B cell (primary cell): ENCODE results near the gene PHF20. TPM values are rescaled to one million over a fixed set of nuclear protein-coding genes. Genes with fewer than 3 reads are reported as not detected.
A peak's percentile ranks its signal among the peaks of the same experiment; 100 is the strongest.
"Not testable (repeated sequence)": the region's sequence is repeated elsewhere in the genome, so short reads cannot be mapped to it uniquely, and the experiment has no call there.

Source experiments
- ATAC-seq: fragments of 200-7000 bp; cut with Tn5 transposase; one replicate; pipeline ENCODE4 v1.10.0; 2021; ENCODE audit warnings: low read depth, mild to moderate bottlenecking, moderate number of reproducible peaks, moderate library complexity
- CTCF ChIA-PET: fragments of 350-600 bp; sonication (Branson Sonifier 250); formaldehyde crosslinking; loops from one replicate; lab custom pipeline; 2021; ENCODE audit warnings: antibody characterized with exemption, inconsistent platforms; lab: Charles Lee
- POLR2A ChIA-PET: fragments of 350-600 bp; sonication (Branson Sonifier 250); formaldehyde crosslinking; loops from one replicate; lab custom pipeline; 2021; ENCODE audit warnings: antibody characterized with exemption; lab: Charles Lee
- DNase-seq: peaks from one replicate; pipeline ENCODE4 v3.0.0; 2013
- H2AFZ ChIP-seq: 2 replicates; pipeline ENCODE4 v1.6.1; 2012; ENCODE audit warnings: mild to moderate bottlenecking, low read depth, low read length; ENCODE audit not compliant: insufficient read depth, poor library complexity, severe bottlenecking
- H3K27ac ChIP-seq, 2 donors: 1 replicate in 1 of 2; 2 replicates in 1 of 2; pipeline ENCODE4 v1.5.1; 2012 to 2013; ENCODE audit warnings: low read length in 2 of 2, mild to moderate bottlenecking in 2 of 2, moderate library complexity in 1 of 2
- H3K27me3 ChIP-seq, 4 experiments: fragments of 200-600 bp in 1 of 4; sonication (generic) in 1 of 4; replicated peaks in 1 of 4; 1 replicate in 2 of 4; 2 replicates in 2 of 4; pipeline versions ENCODE4 v1.6.1 to v1.7.0; 2013 to 2016; ENCODE audit warnings: low read length in 3 of 4, mild to moderate bottlenecking in 2 of 4, mixed read lengths in 1 of 4, moderate library complexity in 1 of 4; ENCODE audit not compliant: insufficient read depth in 4 of 4, control insufficient read depth in 3 of 4; ENCODE audit errors: control extremely low read depth in 1 of 4
- H3K36me3 ChIP-seq, 2 experiments: replicated peaks in 1 of 2; 1 replicate in 1 of 2; 2 replicates in 1 of 2; pipeline versions ENCODE4 v1.6.1 to v1.7.1; 2013; ENCODE audit warnings: low read length in 1 of 2; ENCODE audit not compliant: insufficient read depth in 2 of 2, control insufficient read depth in 1 of 2; ENCODE audit errors: control extremely low read depth in 1 of 2, extremely low read depth in 1 of 2
- H3K4me1 ChIP-seq, 2 donors: fragments of 200-600 bp in 1 of 2; sonication (generic) in 1 of 2; 1 replicate in 1 of 2; 2 replicates in 1 of 2; pipeline versions ENCODE4 v1.5.1 to v1.6.1; 2013 to 2017; ENCODE audit warnings: low read length in 2 of 2; ENCODE audit not compliant: control insufficient read depth in 2 of 2, insufficient read depth in 2 of 2
- H3K4me2 ChIP-seq: replicated peaks from 2 replicates; pipeline ENCODE3; 2012; ENCODE audit warnings: mild to moderate bottlenecking, low read depth, low read length; ENCODE audit not compliant: poor library complexity, severe bottlenecking
- H3K4me3 ChIP-seq, 5 experiments: fragments of 200-600 bp in 1 of 5; sonication (generic) in 1 of 5; 1 replicate in 3 of 5; 2 replicates in 2 of 5; pipeline versions ENCODE4 v1.5.1 to v1.7.0; 2011 to 2016; ENCODE audit warnings: low read length in 4 of 5, mild to moderate bottlenecking in 4 of 5, low read depth in 2 of 5, control low read depth in 1 of 5, moderate library complexity in 1 of 5; ENCODE audit not compliant: insufficient read depth in 1 of 5; ENCODE audit errors: control extremely low read depth in 1 of 5, extremely low read depth in 1 of 5
- H3K79me2 ChIP-seq: fragments of 200-600 bp; sonication (generic); one replicate; pipeline ENCODE4 v1.6.0; 2016; ENCODE audit warnings: low read length; ENCODE audit not compliant: control insufficient read depth, insufficient read depth
- H3K9ac ChIP-seq: fragments of 200-600 bp; sonication (generic); 2 replicates; pipeline ENCODE4 v1.6.1; 2017; ENCODE audit warnings: mild to moderate bottlenecking, low read length, moderate library complexity
- H3K9me3 ChIP-seq, 3 donors: one replicate each; pipeline versions ENCODE4 v1.6.1 to v1.7.1; 2013; ENCODE audit warnings: low read length in 2 of 3; ENCODE audit not compliant: control insufficient read depth in 2 of 3, insufficient read depth in 1 of 3; ENCODE audit errors: control extremely low read depth in 1 of 3
- H4K20me1 ChIP-seq: 2 replicates; pipeline ENCODE4 v1.6.0; 2012; ENCODE audit warnings: mild to moderate bottlenecking, low read length; ENCODE audit not compliant: insufficient read depth, control insufficient read depth, poor library complexity, severe bottlenecking
- H3K27ac Mint-ChIP-seq: one replicate; pipeline ENCODE4 v1.8.0; 2021; ENCODE audit warnings: mixed read lengths
- H3K27me3 Mint-ChIP-seq: one replicate; pipeline ENCODE4 v1.8.0; 2021; ENCODE audit warnings: mixed read lengths
- H3K4me1 Mint-ChIP-seq: one replicate; pipeline ENCODE4 v1.8.0; 2021; ENCODE audit warnings: mixed read lengths
- H3K4me3 Mint-ChIP-seq: one replicate; pipeline ENCODE4 v1.8.0; 2021; ENCODE audit warnings: mixed read lengths
- H3K9me3 Mint-ChIP-seq: one replicate; pipeline ENCODE4 v1.8.0; 2022; ENCODE audit warnings: mixed read lengths; ENCODE audit not compliant: insufficient read depth
- EZH2 ChIP-seq: IDR thresholded peaks from 2 replicates; pipeline ENCODE4 v1.6.1; 2012; ENCODE audit warnings: borderline replicate concordance, low read depth, mild to moderate bottlenecking, moderate library complexity, low read length; ENCODE audit not compliant: insufficient read depth, poor library complexity, severe bottlenecking
- WGBS: methylation state at CpG from one replicate; pipeline ENCODE4 v1.1.5; 2013; ENCODE audit warnings: missing lambda C conversion rate; ENCODE audit not compliant: insufficient coverage; 5-methylcytosine and 5-hydroxymethylcytosine counted together
- intact Hi-C: fragments of 100-400 bp; cut with micrococcal nuclease; formaldehyde crosslinking; loops from one replicate; pipeline ENCODE4 v1.10.0; 2022
- polyA minus RNA-seq: library from RNA; depleted of rRNA, polyadenylated mRNA; stranded (reverse); fragments of >200 nt; gene quantifications from 2 replicates; pipeline ENCODE4 v1.2.3, GENCODE V29; 2012
- polyA plus RNA-seq: library from polyadenylated mRNA; depleted of rRNA; stranded (reverse); fragments of >200 nt; gene quantifications from 2 replicates; pipeline ENCODE4 v1.2.3, GENCODE V29; 2012
- total RNA-seq, 2 donors: library from RNA; stranded (reverse); fragments of 120-200 nt in 1 of 2; gene quantifications; 1 replicate in 1 of 2; 2 replicates in 1 of 2; pipeline versions ENCODE4 v1.2.3 to v1.2.4, GENCODE V29; 2013 to 2022
- TF ChIP-seq, protein P1 (sequence below): fragments of 200-600 bp; IDR thresholded peaks from one replicate; pipeline ENCODE4 v1.8.0; 2022; ENCODE audit warnings: antibody characterized with exemption, mild to moderate bottlenecking

Gene PHF20
- 92.3 and 101 TPM in 2 replicates for total RNA-seq
- 89.6 TPM for total RNA-seq (2013)
- 53.6 and 85.3 TPM in 2 replicates for polyA plus RNA-seq
- polyA minus RNA-seq, result 74.8 and 95.4 TPM in 2 replicates

DNA sequence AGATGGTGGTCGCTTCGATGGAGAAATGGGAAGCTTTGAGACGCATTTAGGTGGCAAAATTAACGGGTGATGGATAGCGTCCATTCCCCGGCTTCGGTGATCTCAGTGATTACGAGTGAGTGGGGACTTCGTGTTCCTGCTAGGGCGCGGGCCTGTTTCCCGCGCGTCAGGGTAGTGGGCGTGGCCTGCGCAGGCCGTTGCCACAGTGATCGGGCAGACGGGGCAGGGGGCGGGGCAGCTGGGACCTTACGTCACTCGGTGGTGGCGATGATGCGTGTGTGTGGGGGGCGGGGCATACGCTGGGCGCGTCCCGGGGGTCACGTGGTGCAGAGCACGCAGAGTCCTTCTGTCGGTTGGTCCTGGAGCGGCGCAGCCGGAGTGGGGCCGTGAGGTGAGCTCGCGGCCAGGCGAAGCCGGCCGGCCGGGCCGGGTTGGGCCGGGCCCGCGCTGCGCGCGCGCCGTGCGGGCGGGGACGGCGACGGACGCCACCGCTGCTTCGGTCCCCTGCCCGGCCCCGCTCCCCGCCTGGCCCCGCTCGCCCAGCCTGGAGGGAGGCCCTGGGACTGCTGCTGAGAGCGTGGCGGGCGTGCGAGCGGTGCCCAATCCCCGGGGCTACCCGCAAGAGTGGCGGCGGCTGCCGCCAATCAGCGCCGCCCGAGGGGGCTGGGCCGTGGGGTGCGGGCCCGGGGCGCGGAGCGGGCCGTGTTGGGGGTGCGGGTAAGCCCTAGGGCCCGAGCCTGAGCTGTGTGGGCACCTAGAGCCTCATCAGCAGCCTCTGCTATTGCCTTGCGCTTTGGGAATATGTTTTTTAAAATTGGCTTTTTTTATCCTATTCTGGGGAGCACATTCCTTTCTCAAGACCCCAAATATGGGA is at the start of gene PHF20:
Gene PHF20 (plus strand): TSS at position 327 of the 874 bp plus-strand sequence. CDS start 29,508 bp downstream, outside the sequence.
- Mint-ChIP-seq H3K4me1 (peaks cover 72% of the 10 kb centered on the region), H3K27ac (peak within 1 kb of the TSS; percentile 99), H3K27me3 (no peaks in the 10 kb centered on the region), H3K4me3 (peak within 1 kb of the TSS; percentile 88), H3K9me3 (no peaks in the 10 kb centered on the region)
- H4K20me1 ChIP-seq, result no peaks in the 10 kb centered on the region
- H3K79me2 ChIP-seq, result peaks cover 72% of the 10 kb centered on the region
- CTCF ChIA-PET, result interaction anchor here (0.6 to 6.8 kb wide), 5 partner anchors 8 to 182 kb away, joined by 4 to 82 read pairs (median 8); partner anchors contain the start of genes RBM39 and SCAND1
- POLR2A ChIA-PET, result interaction anchor here (0.6 to 6.8 kb wide), 11 partner anchors 23 to 317 kb away, joined by 3 to 259 read pairs (median 5); partner anchors contain the start of genes CEP250, NFS1, RBM39 and ROMO1
- peak; percentile 80 for ATAC-seq
- H3K27ac ChIP-seq, result peak within 1 kb of the TSS; percentile 95 to 99
- H3K9me3 ChIP-seq, result peaks cover 0 to 3% (median 0%) of the 10 kb centered on the region in 3 donors
- peak; percentile 100 for DNase-seq
- H3K36me3 ChIP-seq, result peaks cover 0 to 10% of the 10 kb centered on the region in 2 experiments
- intact Hi-C loops, result loop anchor here (1.0 to 10.0 kb wide), 7 partner anchors 30 to 317 kb away; partner anchors contain the start of genes CEP250, CPNE1, ERGIC3 and NFS1
- peak within 1 kb of the TSS; percentile 67 to 98 (median 89) for H3K4me3 ChIP-seq
- TF ChIP-seq, protein P1, sequence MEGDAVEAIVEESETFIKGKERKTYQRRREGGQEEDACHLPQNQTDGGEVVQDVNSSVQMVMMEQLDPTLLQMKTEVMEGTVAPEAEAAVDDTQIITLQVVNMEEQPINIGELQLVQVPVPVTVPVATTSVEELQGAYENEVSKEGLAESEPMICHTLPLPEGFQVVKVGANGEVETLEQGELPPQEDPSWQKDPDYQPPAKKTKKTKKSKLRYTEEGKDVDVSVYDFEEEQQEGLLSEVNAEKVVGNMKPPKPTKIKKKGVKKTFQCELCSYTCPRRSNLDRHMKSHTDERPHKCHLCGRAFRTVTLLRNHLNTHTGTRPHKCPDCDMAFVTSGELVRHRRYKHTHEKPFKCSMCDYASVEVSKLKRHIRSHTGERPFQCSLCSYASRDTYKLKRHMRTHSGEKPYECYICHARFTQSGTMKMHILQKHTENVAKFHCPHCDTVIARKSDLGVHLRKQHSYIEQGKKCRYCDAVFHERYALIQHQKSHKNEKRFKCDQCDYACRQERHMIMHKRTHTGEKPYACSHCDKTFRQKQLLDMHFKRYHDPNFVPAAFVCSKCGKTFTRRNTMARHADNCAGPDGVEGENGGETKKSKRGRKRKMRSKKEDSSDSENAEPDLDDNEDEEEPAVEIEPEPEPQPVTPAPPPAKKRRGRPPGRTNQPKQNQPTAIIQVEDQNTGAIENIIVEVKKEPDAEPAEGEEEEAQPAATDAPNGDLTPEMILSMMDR, result no peak
- no peak for TF ChIP-seq EZH2
- H3K4me2 ChIP-seq, result peak within 1 kb of the TSS; percentile 87
- peak within 1 kb of the TSS; percentile 89 for H3K9ac ChIP-seq
- peaks cover 80 to 88% of the 10 kb centered on the region in 2 donors for H3K4me1 ChIP-seq
- 4% methylated on average over 86 of the region's 87 CpGs for WGBS
- no peaks in the 10 kb centered on the region for H3K27me3 ChIP-seq
- peak within 1 kb of the TSS; percentile 67 for H2AFZ ChIP-seq

- ATAC-seq, H3K27ac Mint-ChIP-seq, H3K4me3 ChIP-seq, H3K9me3 ChIP-seq, H3K4me1 Mint-ChIP-seq, H3K4me3 Mint-ChIP-seq, H3K27me3 Mint-ChIP-seq, H3K9ac ChIP-seq, H3K4me1 ChIP-seq, POLR2A ChIA-PET, DNase-seq, H2AFZ ChIP-seq, H3K27ac ChIP-seq, H3K27me3 ChIP-seq, H3K9me3 Mint-ChIP-seq, CTCF ChIA-PET, H3K4me2 ChIP-seq: not testable (repeated sequence)
- H3K79me2 ChIP-seq, result peaks cover 96% of the 10 kb centered on the region
- peaks cover 94% of the 10 kb centered on the region for H4K20me1 ChIP-seq
- 90% methylated on average over 3 of the region's 4 CpGs for WGBS
- intact Hi-C loops, result loop anchor here (10.0 kb wide), 1 partner anchor 52 kb away; the partner anchor contains the start of gene PHF20
- peaks cover 33 to 91% of the 10 kb centered on the region in 2 experiments for H3K36me3 ChIP-seq
These were observed 48.6 kb upstream of the PHF20 start for GRCh38 chr20:35723275-35723639.

DNA sequence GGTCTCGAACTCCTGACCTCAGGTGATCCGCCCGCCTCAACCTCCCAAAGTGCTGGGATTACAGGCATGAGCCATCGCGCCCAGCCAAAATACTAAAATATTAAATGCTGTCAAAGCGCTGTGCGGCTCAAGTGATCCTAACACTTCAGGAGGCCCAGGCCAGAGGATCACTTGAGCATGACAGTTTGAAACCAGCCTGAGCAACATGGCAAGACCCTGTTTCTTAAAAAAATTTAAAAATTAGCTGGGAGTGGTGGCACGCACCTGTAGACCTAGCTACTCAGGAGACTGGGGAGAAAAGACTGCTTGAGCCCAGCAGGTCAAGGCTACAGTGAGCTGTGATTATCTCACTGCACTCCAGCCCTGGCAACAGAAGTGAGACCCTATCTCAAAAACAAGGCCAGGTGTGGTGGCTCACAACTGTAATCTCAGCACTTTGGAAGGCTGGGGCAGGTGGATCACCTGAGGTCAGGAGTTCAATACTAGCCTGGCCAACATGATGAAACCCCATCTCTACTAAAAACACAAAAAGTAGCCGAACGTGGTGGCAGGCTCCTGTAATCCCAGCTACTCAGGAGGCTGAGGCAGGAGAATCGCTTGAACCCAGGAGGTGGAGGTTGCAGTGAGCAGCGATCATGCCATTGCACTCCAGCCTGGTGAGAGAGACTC is 48.0 kb upstream of the PHF20 start:
- H3K27ac ChIP-seq, H3K4me3 ChIP-seq, H3K27me3 ChIP-seq, DNase-seq, H3K4me1 Mint-ChIP-seq, H3K27me3 Mint-ChIP-seq, H3K9me3 ChIP-seq, H2AFZ ChIP-seq, H3K4me2 ChIP-seq, H3K27ac Mint-ChIP-seq, CTCF ChIA-PET, H3K9ac ChIP-seq, ATAC-seq, H3K4me3 Mint-ChIP-seq, H3K4me1 ChIP-seq, H3K9me3 Mint-ChIP-seq: not testable (repeated sequence)
- Histone ChIP-seq H3K36me3 (peaks cover 33 to 92% of the 10 kb centered on the region in 2 experiments), H3K79me2 (peaks cover 96% of the 10 kb centered on the region), H4K20me1 (peaks cover 93% of the 10 kb centered on the region)
- POLR2A ChIA-PET, result interaction anchor here (0.7 kb wide), 2 partner anchors 45 to 99 kb away, joined by 3 to 4 read pairs; no protein-coding TSS in a partner anchor
- WGBS, result 94% methylated on average over 9 of the region's 12 CpGs
- intact Hi-C loops, result loop anchor here (10.0 kb wide), 1 partner anchor 51 kb away; the partner anchor contains the start of gene PHF20
